ENCODE measurements around the gene LRMDA.

Gene LRMDA

GRCh38 chr10:75682649-75683557 is 251.5 kb downstream of the LRMDA start:
- H3K9ac ChIP-seq (ENCODE audit: low read length): no peak overlapping the region
- no peaks in the 10 kb centered on the region for H3K4me1 ChIP-seq (ENCODE audit: control insufficient read depth, low read depth, low read length)
- no peak overlapping the region for H3K4me3 ChIP-seq (ENCODE audit: low read length)
- H3K36me3 ChIP-seq (ENCODE audit: control insufficient read depth, low read depth, low read length): no peaks in the 10 kb centered on the region
- H3K27me3 ChIP-seq (ENCODE audit: control insufficient read depth, insufficient read depth, low read length): no peaks in the 10 kb centered on the region
- no peaks in the 10 kb centered on the region for H3K9me3 ChIP-seq (ENCODE audit: control insufficient read depth, low read depth, low read length)
- no peak overlapping the region for H3K27ac ChIP-seq (ENCODE audit: low read length)

DNA sequence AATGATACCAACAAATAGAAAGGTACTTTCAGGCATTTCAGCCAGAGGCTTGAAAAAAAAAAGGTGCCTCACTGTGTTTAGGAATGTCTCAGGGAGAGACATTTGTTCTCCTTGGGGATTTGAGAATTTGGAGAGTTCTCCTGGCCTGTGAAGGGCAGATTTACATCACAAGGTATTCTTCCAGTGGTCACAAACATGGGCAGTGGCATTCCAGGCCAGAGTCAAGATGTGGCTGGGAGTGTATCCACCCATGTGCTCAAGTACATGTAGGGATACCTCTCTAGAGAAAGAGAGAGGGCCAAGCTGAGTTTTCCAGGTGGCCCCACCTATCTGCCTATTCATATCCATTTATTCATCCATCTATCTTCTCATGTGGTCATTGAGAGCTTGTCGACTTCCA is 253.8 kb downstream of the LRMDA start:
- H3K4me1 ChIP-seq (ENCODE audit: control insufficient read depth, low read depth, low read length): no peaks in the 10 kb centered on the region
- H3K9ac ChIP-seq (ENCODE audit: low read length): no peak overlapping the region
- no peaks in the 10 kb centered on the region for H3K36me3 ChIP-seq (ENCODE audit: control insufficient read depth, low read depth, low read length)
- no peak overlapping the region for H3K27ac ChIP-seq (ENCODE audit: low read length)
- no peaks in the 10 kb centered on the region for H3K27me3 ChIP-seq (ENCODE audit: control insufficient read depth, insufficient read depth, low read length)
- no peaks in the 10 kb centered on the region for H3K9me3 ChIP-seq (ENCODE audit: control insufficient read depth, low read depth, low read length)
- no peak overlapping the region for H3K4me3 ChIP-seq (ENCODE audit: low read length)

GRCh38 chr10:75688506-75689300 is 257.3 kb downstream of the LRMDA start:
- no peak overlapping the region for H3K4me3 ChIP-seq (ENCODE audit: low read length)

GRCh38 chr10:75693489-75693888 is 262.1 kb downstream of the LRMDA start:
- Histone ChIP-seq H3K36me3 (ENCODE audit: control insufficient read depth, low read depth, low read length) (no peaks in the 10 kb centered on the region), H3K9ac (ENCODE audit: low read length) (no peak overlapping the region)

More at GRCh38 chr10:75688506-75689300, 257.3 kb downstream of the LRMDA start:
- H3K4me1 ChIP-seq (ENCODE audit: control insufficient read depth, low read depth, low read length): no peaks in the 10 kb centered on the region
- no peaks in the 10 kb centered on the region for H3K9me3 ChIP-seq (ENCODE audit: control insufficient read depth, low read depth, low read length)
- H3K9ac ChIP-seq (ENCODE audit: low read length): no peak overlapping the region
- H3K27ac ChIP-seq (ENCODE audit: low read length): no peak overlapping the region
- no peaks in the 10 kb centered on the region for H3K36me3 ChIP-seq (ENCODE audit: control insufficient read depth, low read depth, low read length)
- no peaks in the 10 kb centered on the region for H3K27me3 ChIP-seq (ENCODE audit: control insufficient read depth, insufficient read depth, low read length)

DNA sequence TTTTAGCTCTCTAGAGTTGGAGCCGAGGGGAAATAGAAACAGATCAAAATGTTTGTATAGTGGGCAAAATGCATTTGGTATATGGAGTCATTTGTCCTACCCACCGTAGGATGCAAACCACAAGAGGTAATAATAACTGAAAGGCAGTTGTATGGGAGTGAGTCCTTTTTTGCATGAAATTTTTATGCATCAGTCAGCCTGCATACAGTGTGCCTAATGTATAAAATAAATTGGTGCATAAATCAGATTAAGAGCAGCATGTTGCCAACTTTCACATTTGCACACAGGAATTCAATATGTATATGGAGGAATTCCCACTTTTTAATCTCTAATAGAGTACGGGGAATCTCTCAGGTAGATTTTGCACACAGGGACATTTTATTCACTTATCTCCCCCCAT is 262.8 kb downstream of the LRMDA start:
- Histone ChIP-seq H3K4me1 (ENCODE audit: control insufficient read depth, low read depth, low read length) (no peaks in the 10 kb centered on the region), H3K27me3 (ENCODE audit: control insufficient read depth, insufficient read depth, low read length) (no peaks in the 10 kb centered on the region), H3K9ac (ENCODE audit: low read length) (no peak overlapping the region), H3K4me3 (ENCODE audit: low read length) (no peak overlapping the region), H3K36me3 (ENCODE audit: control insufficient read depth, low read depth, low read length) (no peaks in the 10 kb centered on the region), H3K9me3 (ENCODE audit: control insufficient read depth, low read depth, low read length) (no peaks in the 10 kb centered on the region), H3K27ac (ENCODE audit: low read length) (no peak overlapping the region)

More at GRCh38 chr10:75693489-75693888, 262.1 kb downstream of the LRMDA start:
- Histone ChIP-seq H3K27ac (ENCODE audit: low read length) (no peak overlapping the region), H3K4me1 (ENCODE audit: control insufficient read depth, low read depth, low read length) (no peaks in the 10 kb centered on the region), H3K27me3 (ENCODE audit: control insufficient read depth, insufficient read depth, low read length) (no peaks in the 10 kb centered on the region), H3K4me3 (ENCODE audit: low read length) (no peak overlapping the region), H3K9me3 (ENCODE audit: control insufficient read depth, low read depth, low read length) (no peaks in the 10 kb centered on the region)

DNA sequence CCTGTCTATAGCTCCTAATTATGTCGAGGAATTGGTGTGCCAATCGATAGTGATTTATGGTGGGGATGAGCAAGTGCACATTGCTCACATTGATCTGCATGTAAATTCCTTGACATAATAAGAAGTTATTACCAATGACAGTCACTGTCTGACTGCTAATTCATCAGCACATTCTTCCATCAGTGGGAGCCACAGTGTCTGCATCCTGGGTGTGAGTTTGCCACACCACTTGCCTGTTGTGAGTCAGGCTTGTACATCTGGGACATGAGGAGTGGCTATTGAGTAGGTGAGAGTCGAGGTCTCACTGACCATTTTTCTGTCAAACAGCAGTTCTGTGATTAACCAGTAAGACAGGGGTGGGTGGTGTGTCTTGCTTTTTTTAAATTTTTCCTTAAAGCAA is 263.4 kb downstream of the LRMDA start:
- Histone ChIP-seq H3K4me3 (ENCODE audit: low read length) (no peak overlapping the region), H3K9ac (ENCODE audit: low read length) (no peak overlapping the region), H3K4me1 (ENCODE audit: control insufficient read depth, low read depth, low read length) (no peaks in the 10 kb centered on the region), H3K9me3 (ENCODE audit: control insufficient read depth, low read depth, low read length) (no peaks in the 10 kb centered on the region), H3K36me3 (ENCODE audit: control insufficient read depth, low read depth, low read length) (no peaks in the 10 kb centered on the region), H3K27ac (ENCODE audit: low read length) (no peak overlapping the region), H3K27me3 (ENCODE audit: control insufficient read depth, insufficient read depth, low read length) (no peaks in the 10 kb centered on the region)

GRCh38 chr10:75695994-75696393 is 264.6 kb downstream of the LRMDA start:
- Histone ChIP-seq H3K36me3 (ENCODE audit: control insufficient read depth, low read depth, low read length) (no peaks in the 10 kb centered on the region), H3K27ac (ENCODE audit: low read length) (no peak overlapping the region), H3K4me1 (ENCODE audit: control insufficient read depth, low read depth, low read length) (no peaks in the 10 kb centered on the region), H3K27me3 (ENCODE audit: control insufficient read depth, insufficient read depth, low read length) (no peaks in the 10 kb centered on the region), H3K4me3 (ENCODE audit: low read length) (no peak overlapping the region), H3K9me3 (ENCODE audit: control insufficient read depth, low read depth, low read length) (no peaks in the 10 kb centered on the region), H3K9ac (ENCODE audit: low read length) (no peak overlapping the region)

DNA sequence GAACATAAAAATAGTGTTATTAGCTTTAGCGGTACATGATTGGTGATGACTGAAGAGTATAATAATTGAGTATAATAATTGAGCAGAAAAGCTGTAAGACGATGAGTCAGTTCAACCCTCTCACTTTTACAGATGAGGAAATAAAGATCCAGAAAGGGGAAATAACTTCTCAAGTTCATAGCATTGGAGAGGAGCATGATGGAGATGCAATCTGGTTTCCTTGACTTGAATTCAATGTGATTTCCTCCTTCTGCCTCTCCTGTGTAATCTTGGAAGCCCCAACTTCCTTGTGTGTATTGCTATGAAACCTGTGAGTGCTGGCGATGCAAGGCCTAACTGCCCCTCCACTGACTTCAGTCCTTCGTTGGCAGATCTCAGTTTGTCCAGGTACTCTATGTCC is 265.1 kb downstream of the LRMDA start:
- Histone ChIP-seq H3K4me1 (ENCODE audit: control insufficient read depth, low read depth, low read length) (no peaks in the 10 kb centered on the region), H3K36me3 (ENCODE audit: control insufficient read depth, low read depth, low read length) (no peaks in the 10 kb centered on the region), H3K27ac (ENCODE audit: low read length) (no peak overlapping the region), H3K27me3 (ENCODE audit: control insufficient read depth, insufficient read depth, low read length) (no peaks in the 10 kb centered on the region), H3K4me3 (ENCODE audit: low read length) (no peak overlapping the region), H3K9me3 (ENCODE audit: control insufficient read depth, low read depth, low read length) (no peaks in the 10 kb centered on the region), H3K9ac (ENCODE audit: low read length) (no peak overlapping the region)

DNA sequence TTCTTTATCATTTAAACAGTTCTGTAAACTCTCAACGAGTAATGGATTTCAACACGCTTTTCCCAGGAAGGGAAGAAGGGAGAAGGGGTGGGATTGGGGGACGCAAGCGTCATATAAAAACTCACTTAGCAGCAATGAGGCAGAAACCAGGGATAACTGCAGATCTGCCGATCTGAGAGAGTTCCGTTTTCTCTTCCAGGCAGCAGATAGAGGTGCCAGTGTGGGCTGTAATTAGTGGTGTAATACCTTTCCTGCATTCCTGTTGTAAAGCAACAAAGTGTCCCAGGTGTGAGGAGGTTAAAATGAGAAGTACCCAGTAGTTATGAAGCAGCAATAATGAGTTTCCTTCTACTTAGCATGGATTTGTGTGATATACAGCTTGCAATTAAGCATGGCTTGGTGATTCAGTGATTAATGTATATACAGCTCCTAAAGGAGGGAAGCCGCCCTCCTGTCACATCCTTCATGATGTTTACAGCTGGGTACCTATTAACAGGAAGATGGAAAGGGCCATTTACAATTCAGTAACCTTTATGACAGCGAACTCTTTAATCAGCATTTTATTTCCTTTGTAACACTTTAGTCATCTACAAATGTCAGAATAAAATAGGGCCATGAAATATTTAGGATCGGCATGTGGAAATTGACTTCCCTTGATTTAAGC is 271.9 kb downstream of the LRMDA start:
- Histone ChIP-seq H3K9ac (ENCODE audit: low read length) (no peak overlapping the region), H3K27me3 (ENCODE audit: control insufficient read depth, insufficient read depth, low read length) (no peaks in the 10 kb centered on the region), H3K36me3 (ENCODE audit: control insufficient read depth, low read depth, low read length) (no peaks in the 10 kb centered on the region), H3K4me1 (ENCODE audit: control insufficient read depth, low read depth, low read length) (peaks cover 8% of the 10 kb centered on the region), H3K9me3 (ENCODE audit: control insufficient read depth, low read depth, low read length) (no peaks in the 10 kb centered on the region), H3K4me3 (ENCODE audit: low read length) (no peak overlapping the region), H3K27ac (ENCODE audit: low read length) (no peak overlapping the region)

DNA sequence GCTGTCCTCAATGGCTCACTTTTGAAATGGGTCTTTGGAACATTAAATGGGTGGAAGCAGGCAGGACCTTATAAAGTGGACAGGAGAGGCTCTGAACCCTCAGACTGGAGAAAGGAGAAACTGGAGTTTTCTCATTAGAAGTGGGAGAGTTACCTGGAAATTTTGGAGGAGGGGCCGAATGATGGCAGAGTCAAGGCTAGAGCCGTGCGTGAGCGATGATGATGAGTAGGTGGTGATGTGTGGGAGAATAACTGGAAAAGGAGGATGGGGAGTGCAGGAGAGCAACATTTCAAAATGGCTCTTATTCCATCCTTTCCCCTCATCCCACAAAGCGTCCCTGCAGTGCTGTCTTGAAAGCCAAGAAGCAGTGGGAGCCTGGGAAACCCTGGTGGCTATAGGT is 274.0 kb downstream of the LRMDA start:
- H3K27me3 ChIP-seq (ENCODE audit: control insufficient read depth, insufficient read depth, low read length): no peaks in the 10 kb centered on the region
- no peaks in the 10 kb centered on the region for H3K9me3 ChIP-seq (ENCODE audit: control insufficient read depth, low read depth, low read length)
- H3K9ac ChIP-seq (ENCODE audit: low read length): no peak overlapping the region
- H3K27ac ChIP-seq (ENCODE audit: low read length): no peak overlapping the region
- H3K4me1 ChIP-seq (ENCODE audit: control insufficient read depth, low read depth, low read length): peaks cover 20% of the 10 kb centered on the region
- no peak overlapping the region for H3K4me3 ChIP-seq (ENCODE audit: low read length)
- no peaks in the 10 kb centered on the region for H3K36me3 ChIP-seq (ENCODE audit: control insufficient read depth, low read depth, low read length)

GRCh38 chr10:75707080-75707840 is 275.8 kb downstream of the LRMDA start:
- no peak overlapping the region for H3K27ac ChIP-seq (ENCODE audit: low read length)
- H3K4me3 ChIP-seq (ENCODE audit: low read length): no peak overlapping the region
- H3K9ac ChIP-seq (ENCODE audit: low read length): no peak overlapping the region
- no peaks in the 10 kb centered on the region for H3K27me3 ChIP-seq (ENCODE audit: control insufficient read depth, insufficient read depth, low read length)
- no peaks in the 10 kb centered on the region for H3K9me3 ChIP-seq (ENCODE audit: control insufficient read depth, low read depth, low read length)
- H3K36me3 ChIP-seq (ENCODE audit: control insufficient read depth, low read depth, low read length): no peaks in the 10 kb centered on the region
- H3K4me1 ChIP-seq (ENCODE audit: control insufficient read depth, low read depth, low read length): peaks cover 20% of the 10 kb centered on the region
